Fibroblast of pulmonary artery (primary cell): Measurements from ENCODE around the gene DEPDC4.
"Not testable (repeated sequence)": the region's sequence is repeated elsewhere in the genome, so short reads cannot be mapped to it uniquely, and the experiment has no call there.

ENCODE experiments used
- DNase-seq: peaks from one replicate; pipeline ENCODE4 v3.0.0-alpha.2; 2010; ENCODE audit warnings: low read depth
- H3K4me3 ChIP-seq: replicated peaks from 2 replicates; pipeline ENCODE4 v1.5.1; 2011; ENCODE audit warnings: low read depth, mild to moderate bottlenecking, control low read depth, low read length, moderate library complexity
- TF ChIP-seq, protein P1 (sequence below): IDR thresholded peaks from 2 replicates; pipeline ENCODE4 v1.5.1; 2011; ENCODE audit warnings: mild to moderate bottlenecking, control low read depth, low read length, inconsistent platforms; ENCODE audit errors: missing control alignments

The DEPDC4 gene

GRCh38 chr12:100293017-100293416 is 26.1 kb upstream of the DEPDC4 start:
- TF ChIP-seq, protein P1, sequence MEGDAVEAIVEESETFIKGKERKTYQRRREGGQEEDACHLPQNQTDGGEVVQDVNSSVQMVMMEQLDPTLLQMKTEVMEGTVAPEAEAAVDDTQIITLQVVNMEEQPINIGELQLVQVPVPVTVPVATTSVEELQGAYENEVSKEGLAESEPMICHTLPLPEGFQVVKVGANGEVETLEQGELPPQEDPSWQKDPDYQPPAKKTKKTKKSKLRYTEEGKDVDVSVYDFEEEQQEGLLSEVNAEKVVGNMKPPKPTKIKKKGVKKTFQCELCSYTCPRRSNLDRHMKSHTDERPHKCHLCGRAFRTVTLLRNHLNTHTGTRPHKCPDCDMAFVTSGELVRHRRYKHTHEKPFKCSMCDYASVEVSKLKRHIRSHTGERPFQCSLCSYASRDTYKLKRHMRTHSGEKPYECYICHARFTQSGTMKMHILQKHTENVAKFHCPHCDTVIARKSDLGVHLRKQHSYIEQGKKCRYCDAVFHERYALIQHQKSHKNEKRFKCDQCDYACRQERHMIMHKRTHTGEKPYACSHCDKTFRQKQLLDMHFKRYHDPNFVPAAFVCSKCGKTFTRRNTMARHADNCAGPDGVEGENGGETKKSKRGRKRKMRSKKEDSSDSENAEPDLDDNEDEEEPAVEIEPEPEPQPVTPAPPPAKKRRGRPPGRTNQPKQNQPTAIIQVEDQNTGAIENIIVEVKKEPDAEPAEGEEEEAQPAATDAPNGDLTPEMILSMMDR, result no peak
- no peak overlapping the region for H3K4me3 ChIP-seq

GRCh38 chr12:100290016-100290415 is 23.1 kb upstream of the DEPDC4 start:
- DNase-seq, result no peak
- H3K4me3 ChIP-seq, result no peak overlapping the region
- TF ChIP-seq, protein P1, result no peak

More at GRCh38 chr12:100293017-100293416, 26.1 kb upstream of the DEPDC4 start:
- DNase-seq, result no peak

DNA sequence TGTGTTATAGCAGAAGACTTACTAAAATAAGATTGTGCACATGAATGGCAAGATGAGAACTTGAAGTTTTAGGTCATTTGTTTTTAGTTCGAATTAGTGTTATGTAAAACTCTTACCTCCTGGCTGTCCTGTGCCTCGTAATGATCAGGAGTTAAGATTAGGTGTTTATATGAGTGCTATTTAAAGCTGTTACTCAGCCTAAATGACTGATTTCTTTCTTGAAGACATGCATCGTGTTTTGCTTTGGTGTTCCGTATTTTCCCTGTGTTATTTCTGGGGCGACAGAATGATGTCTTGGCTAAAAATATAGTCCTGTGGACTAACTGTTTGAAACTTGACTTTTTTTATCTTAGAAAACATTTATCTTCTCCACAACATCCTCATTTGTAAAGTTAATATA is 22.2 kb upstream of the DEPDC4 start:
- no peak for DNase-seq
- no peak overlapping the region for H3K4me3 ChIP-seq
- TF ChIP-seq, protein P1, result no peak

GRCh38 chr12:100284556-100284955 is 17.7 kb upstream of the DEPDC4 start:
- H3K4me3 ChIP-seq, DNase-seq: not testable (repeated sequence)

- no peak overlapping the region for H3K4me3 ChIP-seq
- DNase-seq, result peak; percentile 13
- TF ChIP-seq, protein P1, result no peak
Measured at GRCh38 chr12:100279607-100280244, 12.8 kb upstream of the DEPDC4 start.

DNA sequence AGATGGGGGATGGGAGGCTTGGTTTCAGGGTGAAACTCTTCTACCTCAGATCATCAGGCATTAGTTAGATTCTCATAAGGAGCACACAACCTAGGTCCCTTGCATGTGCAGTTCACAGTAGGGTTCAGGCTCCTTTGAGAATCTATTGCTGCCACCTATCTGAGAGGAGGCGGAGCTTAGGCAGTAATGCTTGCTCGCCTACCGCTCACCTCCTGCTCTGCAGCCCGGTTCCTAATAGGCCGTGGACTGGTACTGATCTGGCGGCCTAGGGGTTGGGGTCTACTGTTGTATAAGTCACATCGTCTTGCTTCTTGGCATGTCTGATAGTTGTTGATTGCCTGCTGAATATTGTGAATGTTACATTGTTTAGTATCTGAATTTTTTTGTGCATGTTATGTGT is 12.3 kb upstream of the DEPDC4 start:
- H3K4me3 ChIP-seq, result no peak overlapping the region
- no peak for DNase-seq
- TF ChIP-seq, protein P1, result no peak

GRCh38 chr12:100274291-100274690 is 7.4 kb upstream of the DEPDC4 start:
- TF ChIP-seq, protein P1, result no peak
- no peak for DNase-seq
- no peak overlapping the region for H3K4me3 ChIP-seq
